Central memory CD4-positive, alpha-beta T cell (primary cell): ENCODE measurements around the gene IL2RA.
A peak's percentile ranks its signal among the peaks of the same experiment; 100 is the strongest.

Source experiments
- DNase-seq: peaks from one replicate; pipeline ENCODE4 v3.0.0; 2022

Gene IL2RA

GRCh38 chr10:6037422-6037821, 24.7 kb downstream of the IL2RA start:
- DNase-seq, result no peak

DNA sequence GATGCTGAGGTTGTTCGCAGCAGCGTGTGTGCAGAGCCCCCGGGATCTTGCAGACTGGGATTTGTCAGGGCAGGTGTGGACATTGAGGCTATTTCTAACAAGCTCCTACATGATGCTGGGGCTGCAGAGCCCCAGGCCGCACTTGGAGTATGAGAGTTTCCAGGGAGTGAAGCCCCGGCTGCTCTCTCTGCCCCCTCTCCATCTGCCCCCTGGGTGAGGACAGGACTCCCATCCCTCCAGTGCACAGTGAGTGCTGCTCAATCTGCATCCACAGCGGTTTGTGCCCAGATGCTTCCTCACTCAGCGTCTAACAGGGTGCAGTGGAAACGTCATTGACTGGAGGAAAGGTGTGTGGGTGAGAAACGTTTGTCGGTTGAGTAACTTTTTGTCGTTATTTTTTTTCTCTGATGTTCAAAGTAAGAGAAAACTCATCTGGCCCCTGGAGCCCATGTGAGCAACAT, 25.3 kb downstream of the IL2RA start:
- peak; percentile 57 for DNase-seq

GRCh38 chr10:6035931-6036575, 26.1 kb downstream of the IL2RA start:
- DNase-seq, result no peak

DNA sequence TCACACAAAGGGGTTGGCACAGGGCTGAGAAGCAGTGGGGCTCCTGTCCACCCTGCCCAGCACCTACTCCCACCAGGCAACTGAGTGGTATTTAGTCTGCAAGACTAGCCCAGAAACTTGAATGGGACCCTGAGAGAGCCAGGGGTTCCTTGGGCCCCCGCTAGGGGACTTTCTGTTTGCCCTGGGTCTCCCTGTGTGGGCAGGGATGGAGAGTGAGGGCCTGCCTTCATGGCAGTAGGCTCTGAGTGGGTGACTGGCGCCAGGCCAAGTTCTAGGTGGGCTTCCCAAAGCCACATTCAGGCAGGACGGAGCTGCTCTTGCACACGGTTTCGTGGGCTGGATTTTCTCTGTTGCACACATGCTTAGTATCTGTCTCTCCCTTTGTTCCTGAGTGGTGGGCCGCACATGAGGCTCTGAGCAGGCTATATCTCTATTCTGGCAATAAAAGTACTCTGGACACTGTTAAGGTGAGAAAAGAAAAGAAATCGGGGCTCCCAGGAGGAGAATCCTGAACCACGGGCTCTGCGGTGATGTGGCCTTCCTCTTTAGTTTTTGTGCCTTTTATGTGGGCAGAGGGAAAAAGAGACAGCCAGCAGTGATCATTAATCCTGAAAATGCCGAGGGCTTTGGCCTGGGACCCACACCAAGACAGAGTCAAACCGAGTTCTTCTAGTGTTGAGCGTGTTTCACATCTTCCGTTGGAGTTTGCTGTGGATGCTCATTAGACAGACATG, 26.9 kb downstream of the IL2RA start:
- no peak for DNase-seq

- DNase-seq, result no peak
These were observed 27.8 kb downstream of the IL2RA start for GRCh38 chr10:6034371-6034770.

DNA sequence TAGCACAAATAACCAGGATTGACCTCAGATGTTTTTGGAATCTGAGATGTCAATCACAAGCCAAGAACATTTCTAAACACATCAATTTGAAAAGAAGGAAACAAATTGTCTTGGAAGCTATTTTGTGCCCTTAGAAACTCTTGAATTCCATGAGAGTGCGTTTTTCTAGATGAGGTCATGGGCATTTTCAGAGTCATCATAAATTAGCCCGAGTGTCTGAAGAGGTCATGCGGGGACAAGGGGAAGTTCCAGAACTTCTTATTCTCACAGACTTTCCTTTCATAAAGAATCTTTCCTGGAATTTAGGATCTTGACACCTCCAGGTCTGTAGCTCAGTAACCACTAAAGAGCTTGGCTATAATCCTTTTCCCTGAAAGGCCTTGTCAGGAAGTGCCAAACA, 28.2 kb downstream of the IL2RA start:
- DNase-seq, result no peak

DNA sequence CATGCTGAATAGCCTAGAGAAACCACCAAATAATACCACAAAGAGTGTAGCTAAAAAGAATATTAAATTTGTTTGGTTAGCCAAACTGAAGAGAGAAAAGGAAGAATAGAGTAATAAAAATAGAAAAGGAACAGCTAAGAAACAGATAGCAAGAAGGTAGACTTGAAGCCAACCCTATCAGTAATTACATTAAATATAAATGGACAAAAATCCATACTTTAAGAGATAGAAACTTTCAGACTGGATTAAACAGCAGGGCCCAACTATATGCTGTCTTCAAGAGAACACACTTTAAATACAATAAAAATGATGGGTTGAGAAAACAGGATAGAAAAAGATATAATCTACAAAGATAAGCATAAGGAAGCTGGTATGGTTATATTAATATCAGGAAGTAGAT, 31.2 kb downstream of the IL2RA start:
- DNase-seq, result no peak

DNA sequence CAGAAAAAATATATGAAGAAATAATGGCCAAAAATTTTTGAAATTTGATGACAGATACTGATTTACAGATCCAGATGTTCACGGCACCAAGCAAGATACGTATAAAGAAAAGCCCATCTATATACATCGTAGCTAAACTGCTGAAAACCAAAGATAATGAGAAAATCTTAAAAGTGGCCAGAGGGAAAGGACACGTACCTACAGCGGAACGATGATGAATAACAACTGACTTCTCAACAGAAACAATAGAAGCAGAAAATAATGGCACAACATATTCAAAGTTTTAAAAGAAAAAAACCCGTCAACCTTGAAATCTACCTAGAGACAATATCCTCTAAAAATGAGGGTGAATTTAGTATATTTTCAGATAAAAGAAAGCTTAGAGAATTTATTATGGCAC, 31.9 kb downstream of the IL2RA start:
- no peak for DNase-seq

GRCh38 chr10:6027929-6028328, 34.2 kb downstream of the IL2RA start:
- no peak for DNase-seq

DNA sequence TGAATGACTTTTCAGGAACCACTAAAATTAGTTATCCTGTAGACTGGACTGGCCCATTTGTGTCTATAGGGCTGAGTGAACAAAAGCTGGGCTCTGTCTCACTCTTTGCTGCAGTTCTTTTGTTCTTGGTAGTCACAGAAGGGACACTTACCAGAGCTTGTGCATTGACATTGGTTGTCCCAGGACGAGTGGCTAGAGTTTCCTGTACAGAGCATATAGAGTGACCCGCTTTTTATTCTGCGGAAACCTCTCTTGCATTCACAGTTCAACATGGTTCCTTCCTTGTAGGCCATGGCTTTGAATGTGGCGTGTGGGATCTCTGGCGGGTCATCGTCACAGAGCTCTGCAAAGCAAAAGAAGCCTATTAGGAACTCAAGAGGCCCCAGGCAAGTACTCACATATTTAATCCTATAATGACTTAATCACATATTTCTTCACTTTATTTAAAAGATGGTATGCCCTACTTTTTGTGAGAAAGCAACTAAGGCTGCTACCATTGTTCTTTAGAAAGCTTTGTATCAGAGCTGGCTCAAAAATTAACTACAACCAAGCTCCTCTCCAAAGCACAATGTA, 36.4 kb downstream of the IL2RA start:
- no peak for DNase-seq

DNA sequence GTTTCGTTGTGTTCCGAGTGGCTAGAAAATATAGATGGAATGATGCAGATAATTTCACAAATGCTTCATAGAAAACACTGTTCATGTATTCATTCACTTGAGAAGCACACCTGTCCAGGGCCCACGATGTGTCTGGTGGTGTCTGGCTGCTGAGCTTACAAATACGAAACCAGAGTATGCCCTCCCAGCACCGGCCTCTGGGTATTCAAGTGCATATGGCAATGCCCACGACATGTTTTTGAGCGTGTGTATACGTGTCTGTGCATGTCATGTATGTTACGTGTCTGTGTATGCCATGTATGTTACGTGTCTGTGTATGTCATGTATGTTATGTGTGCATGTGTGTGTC, 37.9 kb downstream of the IL2RA start:
- no peak for DNase-seq

GRCh38 chr10:6023661-6024333, 38.4 kb downstream of the IL2RA start:
- DNase-seq, result no peak

DNA sequence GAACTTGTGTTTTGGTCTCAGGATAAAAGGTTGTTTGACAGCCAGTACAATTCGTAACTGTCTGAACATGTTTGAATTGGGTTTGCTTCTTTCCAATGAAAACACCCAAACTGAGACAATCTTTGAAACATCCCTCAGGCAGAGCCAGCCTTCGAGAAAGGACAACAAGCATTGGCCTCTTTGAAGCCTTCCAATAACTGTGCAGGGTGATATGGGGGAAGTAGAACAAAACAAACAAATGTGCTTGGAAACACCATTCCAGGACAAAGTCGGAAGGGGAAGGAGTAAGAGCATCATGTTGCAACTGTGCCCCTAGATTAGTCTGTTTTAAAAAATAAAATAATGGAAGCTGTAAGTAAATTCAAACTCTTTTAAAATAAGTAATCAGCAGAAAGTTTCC, 39.5 kb downstream of the IL2RA start:
- DNase-seq, result no peak

GRCh38 chr10:6020826-6021225, 41.3 kb downstream of the IL2RA start:
- no peak for DNase-seq

GRCh38 chr10:6019796-6020195, 42.4 kb downstream of the IL2RA start:
- DNase-seq, result no peak

DNA sequence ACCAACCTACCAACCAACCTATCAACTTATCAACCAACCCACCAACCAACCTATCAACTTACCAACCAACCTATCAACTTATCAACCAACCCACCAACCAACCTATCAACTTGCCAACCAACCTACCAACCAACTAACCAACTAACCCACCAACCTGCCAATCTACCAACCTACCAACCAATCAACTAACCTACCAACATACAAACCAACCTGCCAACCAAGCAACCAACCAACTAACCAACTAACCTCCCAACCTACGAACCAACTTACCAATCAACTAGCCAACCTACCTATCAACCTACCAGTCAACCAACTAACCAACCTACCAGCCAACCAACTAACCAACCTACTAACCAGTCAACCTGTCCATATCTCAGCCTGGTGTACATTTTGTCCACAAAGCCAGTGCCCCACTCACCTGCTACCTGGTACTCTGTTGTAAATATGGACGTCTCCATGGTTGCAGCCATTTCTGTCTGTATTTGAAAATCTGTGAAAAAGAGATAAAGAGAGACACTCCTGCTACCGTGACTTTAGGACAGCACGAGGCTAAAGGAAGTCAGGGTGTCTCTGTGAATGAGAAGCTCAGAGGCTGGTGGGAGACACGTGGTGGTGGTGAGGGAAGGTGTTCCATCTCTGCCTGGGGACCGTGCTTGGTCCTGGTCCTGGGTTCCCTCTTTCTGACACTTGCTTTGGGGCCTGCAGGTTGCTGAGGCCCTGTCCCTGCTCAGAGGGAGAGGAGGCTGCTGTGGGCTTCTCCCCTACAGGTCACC, 43.0 kb downstream of the IL2RA start:
- no peak for DNase-seq

- no peak for DNase-seq
These were observed 43.7 kb downstream of the IL2RA start for GRCh38 chr10:6018422-6018821.

- DNase-seq, result no peak
These were observed 44.3 kb downstream of the IL2RA start for GRCh38 chr10:6017781-6018354.

DNA sequence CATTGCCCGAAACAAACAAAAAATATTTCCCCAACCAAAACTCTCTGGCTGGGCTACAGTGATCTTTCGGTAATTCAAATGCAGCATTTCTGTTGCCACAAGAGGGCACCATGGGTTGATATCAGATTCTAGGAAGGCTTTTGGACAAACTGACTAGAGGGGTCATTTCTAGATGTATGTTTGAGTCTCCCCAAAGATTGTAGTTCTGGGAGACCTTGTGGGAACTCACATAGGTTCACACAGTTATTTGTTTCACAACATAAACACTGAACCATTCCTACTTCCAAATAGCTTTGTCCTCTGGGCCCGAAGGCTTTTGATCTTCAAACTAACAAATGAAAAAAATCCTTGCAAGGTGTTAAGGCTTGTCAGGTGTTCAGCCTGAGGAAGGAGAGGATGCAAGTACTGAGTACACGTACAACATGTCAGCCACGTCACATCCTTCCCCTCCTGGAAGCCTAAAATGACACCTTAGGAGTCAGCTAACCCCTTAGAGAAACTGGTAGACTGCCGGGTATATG, 47.9 kb downstream of the IL2RA start:
- peak; percentile 82 for DNase-seq

- DNase-seq, result no peak
These were observed 48.6 kb downstream of the IL2RA start for GRCh38 chr10:6013413-6014192.

- no peak for DNase-seq
These were observed 49.9 kb downstream of the IL2RA start for GRCh38 chr10:6012121-6012905.
